K562 (cell line): ENCODE data around the gene RBX1. TPM values are rescaled to one million over a fixed set of nuclear protein-coding genes. Genes with fewer than 3 reads are reported as not detected.

Experiments
- ATAC-seq: fragments of 200-7000 bp; cut with Tn5 transposase; 3 replicates; pipeline ENCODE4 v1.9.1; 2020; ENCODE audit warnings: moderate library complexity
- BruUV-seq: library from RNA; stranded (reverse); fragments of 400-500 nt; replicated peaks from 2 replicates; lab custom pipeline; 2021; lab: Mats Ljungman, UMichigan
- CTCF ChIA-PET: fragments of 300-600 bp; formaldehyde crosslinking; extraction: SDS; loops from one replicate; lab custom pipeline; 2021; ENCODE audit warnings: low intra/inter-chr PET ratio; lab: Yijun Ruan, JAX
- POLR2A ChIA-PET: fragments of 300-600, 350-650 bp; sonication (Branson Sonifier 250); formaldehyde crosslinking; extraction: SDS; loops from one replicate; lab custom pipeline; 2021; ENCODE audit warnings: antibody characterized with exemption, inconsistent platforms; lab: Yijun Ruan, JAX
- DNase-seq, 4 experiments: peaks; one replicate each; pipeline versions ENCODE4 v3.0.0 to v3.0.0-alpha.2; 2011 to 2018; ENCODE audit warnings: low spot score in 3 of 4, mixed read lengths in 3 of 4; ENCODE audit errors: extremely low read depth in 1 of 4
- FAIRE-seq: peaks from 2 replicates; lab custom pipeline; 2011; peaks lifted over from hg19 to GRCh38; lab: Jason Lieb, UNC
- H2AFZ ChIP-seq: 2 replicates; pipeline ENCODE4 v1.6.0; 2011; ENCODE audit warnings: low read depth, low read length, control low read depth, inconsistent platforms
- H3K27ac ChIP-seq: fragments of 200-600 bp; 3 replicates; pipeline ENCODE4 v1.8.0; 2011; ENCODE audit warnings: low read depth, mild to moderate bottlenecking, control low read depth, inconsistent platforms, low read length, moderate library complexity, mixed read lengths; ENCODE audit errors: extremely low read depth
- H3K27me3 ChIP-seq, 2 experiments: fragments of 300-600 bp in 1 of 2; 2 replicates in 1 of 2; 3 replicates in 1 of 2; pipeline versions ENCODE4 v1.6.0 to v1.8.0; 2011; ENCODE audit warnings: inconsistent platforms in 2 of 2, low read length in 2 of 2, mild to moderate bottlenecking in 1 of 2, mixed read lengths in 1 of 2, moderate library complexity in 1 of 2; ENCODE audit not compliant: control insufficient read depth in 2 of 2, insufficient read depth in 2 of 2
- H3K36me3 ChIP-seq: fragments of 300-600 bp; 3 replicates; pipeline ENCODE4 v1.8.0; 2011; ENCODE audit warnings: mild to moderate bottlenecking, low read length, inconsistent platforms; ENCODE audit not compliant: control insufficient read depth, insufficient read depth
- H3K4me1 ChIP-seq, 2 experiments: fragments of 200-600 bp in 1 of 2; replicated peaks in 1 of 2; 2 replicates in 1 of 2; 3 replicates in 1 of 2; pipeline versions ENCODE4 v1.5.1 to v1.8.0; 2011; ENCODE audit warnings: inconsistent platforms in 2 of 2, low read length in 2 of 2, mild to moderate bottlenecking in 1 of 2, mixed read lengths in 1 of 2, moderate library complexity in 1 of 2; ENCODE audit not compliant: control insufficient read depth in 2 of 2, insufficient read depth in 2 of 2
- H3K4me2 ChIP-seq: 2 replicates; pipeline ENCODE4 v1.6.1; 2011; ENCODE audit warnings: low read length, control low read depth, inconsistent platforms, mixed read lengths; ENCODE audit not compliant: insufficient read depth
- H3K4me3 ChIP-seq: fragments of 200-600 bp; sonication (generic), shearing (Covaris generic); 2 replicates; pipeline ENCODE4 v1.5.1; 2016; ENCODE audit warnings: control low read depth, inconsistent platforms
- H3K79me2 ChIP-seq: fragments of 200-600 bp; 3 replicates; pipeline ENCODE4 v1.8.0; 2011; ENCODE audit warnings: low read length, inconsistent platforms; ENCODE audit not compliant: control insufficient read depth, insufficient read depth
- H3K9ac ChIP-seq, 2 experiments: 2 replicates each; pipeline versions ENCODE4 v1.6.0 to v1.6.1; 2011; ENCODE audit warnings: low read depth in 2 of 2, low read length in 2 of 2, control low read depth in 1 of 2, inconsistent platforms in 1 of 2, mild to moderate bottlenecking in 1 of 2, mixed read lengths in 1 of 2; ENCODE audit not compliant: insufficient read depth in 1 of 2
- H3K9me1 ChIP-seq: one replicate; pipeline ENCODE4 v1.6.0; 2011; ENCODE audit warnings: inconsistent platforms, mild to moderate bottlenecking, low read length, moderate library complexity; ENCODE audit not compliant: control insufficient read depth, insufficient read depth
- H3K9me3 ChIP-seq: replicated peaks from 2 replicates; pipeline ENCODE4 v1.5.1; 2011; ENCODE audit warnings: low read depth, low read length, inconsistent platforms; ENCODE audit not compliant: control insufficient read depth, insufficient read depth
- H4K20me1 ChIP-seq: replicated peaks from 2 replicates; pipeline ENCODE4 v1.6.1; 2011; ENCODE audit warnings: low read length, inconsistent platforms, mixed read lengths; ENCODE audit not compliant: control insufficient read depth, insufficient read depth
- ASH1L ChIP-seq: fragments of 450-650 bp; IDR thresholded peaks from 2 replicates; pipeline ENCODE4 v1.6.1; 2018; ENCODE audit warnings: borderline replicate concordance, mild to moderate bottlenecking, low read depth; ENCODE audit not compliant: partially characterized antibody
- FIP1L1 ChIP-seq: fragments of 200-400 bp; formaldehyde crosslinking; IDR thresholded peaks from 2 replicates; pipeline ENCODE4 v1.6.1; 2018; ENCODE audit warnings: mild to moderate bottlenecking, low read depth, low read length; ENCODE audit not compliant: poor library complexity, severe bottlenecking
- NFE2L1 ChIP-seq: fragments of 450-650 bp; IDR thresholded peaks from 2 replicates; pipeline ENCODE4 v1.6.1; 2016; ENCODE audit warnings: missing genetic modification characterization, low read depth, mild to moderate bottlenecking, missing compliant biosample characterization, moderate library complexity, borderline replicate concordance
- POLR2AphosphoS2 ChIP-seq: IDR thresholded peaks from 2 replicates; pipeline ENCODE4 v1.6.1; 2012; ENCODE audit warnings: low read length, improper control_type of control experiment
- SMARCB1 ChIP-seq: IDR thresholded peaks from 2 replicates; pipeline ENCODE4 v1.6.1; 2011; ENCODE audit warnings: improper control_type of control experiment, low read depth; ENCODE audit not compliant: insufficient read length
- TEAD4 ChIP-seq, 2 experiments: sonication (generic) in 1 of 2; formaldehyde crosslinking in 1 of 2; IDR thresholded peaks; 2 replicates each; pipeline versions ENCODE4 v1.6.1 to v1.8.0; 2012 to 2022; ENCODE audit warnings: borderline replicate concordance in 1 of 2, inconsistent platforms in 1 of 2, low read length in 1 of 2, mild to moderate bottlenecking in 1 of 2, missing genetic modification reagents in 1 of 2
- WGBS: fragments of 100-300 bp; shearing (Covaris generic); methylation state at CpG from one replicate; pipeline ENCODE4 v1.1.6; 2016; ENCODE audit warnings: low coverage, mixed read lengths; ENCODE audit not compliant: insufficient coverage; ENCODE audit errors: missing lambda C conversion rate; 5-methylcytosine and 5-hydroxymethylcytosine counted together
- in situ Hi-C: fragments of 300-500 bp; cut with MboI; formaldehyde crosslinking; loops from 4 replicates; pipeline ENCODE4 v1.15.0; 2018; ENCODE audit warnings: inconsistent platforms, mixed read lengths
- intact Hi-C: fragments of 100-400 bp; cut with micrococcal nuclease; formaldehyde crosslinking; loops from 2 replicates; pipeline ENCODE4 v1.14.2; 2022
- polyA plus RNA-seq, 8 experiments: library from polyadenylated mRNA; depleted of rRNA in 4 of 8; stranded (reverse) in 5 of 8; unstranded in 3 of 8; fragments of >200 nt; fragmentation: Nextera tagmentation in 2 of 8; fragmentation: Illumina TruSeq in 1 of 8; extraction: Ambion mirVana in 2 of 8; extraction: Trizol in 1 of 8; gene quantifications; 2 replicates each; pipeline versions ENCODE4 v1.2.1 to v1.2.3, GENCODE V29; 2011 to 2014; ENCODE audit warnings: inconsistent platforms in 1 of 8, missing spikeins in 1 of 8
- total RNA-seq, 7 experiments: library from RNA; depleted of rRNA in 6 of 7; stranded (reverse); fragments of >200 nt in 6 of 7; fragmentation: Illumina TruSeq in 2 of 7; extraction: Trizol in 2 of 7; gene quantifications; 2 replicates each; pipeline versions ENCODE4 v1.2.1 to v1.2.3, GENCODE V29; 2011 to 2021; ENCODE audit warnings: low replicate concordance in 1 of 7
- TF ChIP-seq, protein P1 (sequence below): fragments of 450-650 bp; IDR thresholded peaks from 2 replicates; pipeline ENCODE4 v1.6.1; 2016; ENCODE audit warnings: borderline replicate concordance
- TF ChIP-seq, protein P2 (sequence below), 2 experiments: fragments of 450-650 bp in 1 of 2; IDR thresholded peaks; 2 replicates each; pipeline ENCODE4 v1.6.1; 2011 to 2017; ENCODE audit warnings: low read depth in 2 of 2, antibody characterized with exemption in 1 of 2, borderline replicate concordance in 1 of 2, low read length in 1 of 2, mild to moderate bottlenecking in 1 of 2, mixed read lengths in 1 of 2; ENCODE audit not compliant: control insufficient read depth in 1 of 2
- TF ChIP-seq, protein P3 (sequence below), 2 experiments: fragments of 450-650 bp; IDR thresholded peaks; 2 replicates each; pipeline ENCODE4 v1.6.1; 2018; ENCODE audit warnings: mild to moderate bottlenecking in 2 of 2, low read depth in 1 of 2; ENCODE audit not compliant: partially characterized antibody in 2 of 2

RBX1 gene
- total and polyA plus RNA-seq, 9 of the 15 experiments (the other 6 are each of a cell fraction or from before 2014, with no cell fraction given), result 44.0 to 259 (median 67.9) TPM

DNA sequence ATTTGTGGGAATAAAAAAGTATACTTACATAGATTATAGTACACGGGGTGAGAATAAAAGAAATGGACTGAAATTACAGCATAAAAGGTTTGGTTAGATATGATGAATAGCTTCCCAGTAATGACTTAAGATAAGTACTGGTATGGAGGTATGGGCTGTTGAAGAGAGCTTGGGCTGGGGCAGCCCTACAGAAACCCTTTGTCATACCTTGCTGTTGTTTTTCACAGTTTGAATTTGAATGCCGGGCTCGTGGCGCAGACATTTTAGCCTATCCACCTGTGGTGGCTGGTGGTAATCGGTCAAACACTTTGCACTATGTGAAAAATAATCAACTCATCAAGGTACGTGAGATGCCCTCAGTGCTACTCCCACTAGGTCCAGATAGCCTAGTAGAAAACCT, 42.3 kb upstream of the RBX1 start (continued):
- no peak for TF ChIP-seq TEAD4 (IDR thresholded peaks at IDR 0.05; ENCODE audit: low read length)
- TF ChIP-seq TEAD4 (CRISPR knock-in tag; IDR thresholded peaks at IDR 0.05; ENCODE audit: borderline replicate concordance), result no peak

DNA sequence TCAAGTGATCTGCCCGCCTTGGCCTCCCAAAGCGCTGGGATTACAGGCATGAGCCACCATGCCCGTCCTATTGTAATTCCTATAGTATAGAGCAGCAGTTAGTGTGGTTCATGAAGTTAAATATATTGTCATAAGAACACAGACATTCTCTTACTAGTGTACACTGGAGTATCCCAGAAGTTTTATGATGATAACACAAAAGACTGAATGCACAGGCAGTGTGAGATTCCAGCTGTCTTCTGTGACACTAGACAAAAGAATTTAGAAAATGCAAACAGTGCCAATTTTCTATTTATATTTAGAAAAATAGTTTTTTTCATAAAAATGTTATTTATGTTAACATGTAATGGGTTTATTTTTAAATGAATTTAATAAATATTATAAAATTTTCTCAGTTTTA, 39.4 kb upstream of the RBX1 start:
- no peak for ATAC-seq
- ChIA-PET CTCF (no interaction called here), POLR2A (interaction anchor here (0.7 kb wide), 1 partner anchor 21 kb away, joined by 3 read pairs; no protein-coding TSS in a partner anchor)
- no peaks in the 10 kb centered on the region for H3K9me1 ChIP-seq
- no peaks in the 10 kb centered on the region for H3K9me3 ChIP-seq
- intact Hi-C loops (no loop called here), in situ Hi-C loops (no loop called here)
- no peaks in the 10 kb centered on the region for H4K20me1 ChIP-seq
- 63% methylated on average over 2 of the region's 3 CpGs for WGBS
- no peak for FAIRE-seq
- H3K4me3 ChIP-seq, result no peak overlapping the region
- DNase-seq, result no peak
- H2AFZ ChIP-seq, result no peak overlapping the region
- no peaks in the 10 kb centered on the region for H3K27me3 ChIP-seq
- no TSS peak for BruUV-seq
- peaks cover 7% of the 10 kb centered on the region; the same call in 1 of the 3 replicates for H3K36me3 ChIP-seq
- no peak overlapping the region for H3K9ac ChIP-seq
- no peaks in the 10 kb centered on the region for H3K79me2 ChIP-seq
- no peak overlapping the region for H3K4me2 ChIP-seq
- H3K4me1 ChIP-seq, result no peaks in the 10 kb centered on the region
- no peak overlapping the region for H3K27ac ChIP-seq
- TF ChIP-seq POLR2AphosphoS2 (no peak), ASH1L (no peak), FIP1L1 (no peak), NFE2L1 (tag) (no peak), SMARCB1 (no peak)
- TF ChIP-seq, protein P1, sequence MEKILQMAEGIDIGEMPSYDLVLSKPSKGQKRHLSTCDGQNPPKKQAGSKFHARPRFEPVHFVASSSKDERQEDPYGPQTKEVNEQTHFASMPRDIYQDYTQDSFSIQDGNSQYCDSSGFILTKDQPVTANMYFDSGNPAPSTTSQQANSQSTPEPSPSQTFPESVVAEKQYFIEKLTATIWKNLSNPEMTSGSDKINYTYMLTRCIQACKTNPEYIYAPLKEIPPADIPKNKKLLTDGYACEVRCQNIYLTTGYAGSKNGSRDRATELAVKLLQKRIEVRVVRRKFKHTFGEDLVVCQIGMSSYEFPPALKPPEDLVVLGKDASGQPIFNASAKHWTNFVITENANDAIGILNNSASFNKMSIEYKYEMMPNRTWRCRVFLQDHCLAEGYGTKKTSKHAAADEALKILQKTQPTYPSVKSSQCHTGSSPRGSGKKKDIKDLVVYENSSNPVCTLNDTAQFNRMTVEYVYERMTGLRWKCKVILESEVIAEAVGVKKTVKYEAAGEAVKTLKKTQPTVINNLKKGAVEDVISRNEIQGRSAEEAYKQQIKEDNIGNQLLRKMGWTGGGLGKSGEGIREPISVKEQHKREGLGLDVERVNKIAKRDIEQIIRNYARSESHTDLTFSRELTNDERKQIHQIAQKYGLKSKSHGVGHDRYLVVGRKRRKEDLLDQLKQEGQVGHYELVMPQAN, result no peak
- TF ChIP-seq, protein P2, sequence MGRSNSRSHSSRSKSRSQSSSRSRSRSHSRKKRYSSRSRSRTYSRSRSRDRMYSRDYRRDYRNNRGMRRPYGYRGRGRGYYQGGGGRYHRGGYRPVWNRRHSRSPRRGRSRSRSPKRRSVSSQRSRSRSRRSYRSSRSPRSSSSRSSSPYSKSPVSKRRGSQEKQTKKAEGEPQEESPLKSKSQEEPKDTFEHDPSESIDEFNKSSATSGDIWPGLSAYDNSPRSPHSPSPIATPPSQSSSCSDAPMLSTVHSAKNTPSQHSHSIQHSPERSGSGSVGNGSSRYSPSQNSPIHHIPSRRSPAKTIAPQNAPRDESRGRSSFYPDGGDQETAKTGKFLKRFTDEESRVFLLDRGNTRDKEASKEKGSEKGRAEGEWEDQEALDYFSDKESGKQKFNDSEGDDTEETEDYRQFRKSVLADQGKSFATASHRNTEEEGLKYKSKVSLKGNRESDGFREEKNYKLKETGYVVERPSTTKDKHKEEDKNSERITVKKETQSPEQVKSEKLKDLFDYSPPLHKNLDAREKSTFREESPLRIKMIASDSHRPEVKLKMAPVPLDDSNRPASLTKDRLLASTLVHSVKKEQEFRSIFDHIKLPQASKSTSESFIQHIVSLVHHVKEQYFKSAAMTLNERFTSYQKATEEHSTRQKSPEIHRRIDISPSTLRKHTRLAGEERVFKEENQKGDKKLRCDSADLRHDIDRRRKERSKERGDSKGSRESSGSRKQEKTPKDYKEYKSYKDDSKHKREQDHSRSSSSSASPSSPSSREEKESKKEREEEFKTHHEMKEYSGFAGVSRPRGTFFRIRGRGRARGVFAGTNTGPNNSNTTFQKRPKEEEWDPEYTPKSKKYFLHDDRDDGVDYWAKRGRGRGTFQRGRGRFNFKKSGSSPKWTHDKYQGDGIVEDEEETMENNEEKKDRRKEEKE (IDR thresholded peaks at IDR 0.05; ENCODE audit: borderline replicate concordance in 1 of 2, control insufficient read depth in 1 of 2, low read depth in 2 of 2, low read length in 1 of 2), result no peak
- TF ChIP-seq, protein P3, sequence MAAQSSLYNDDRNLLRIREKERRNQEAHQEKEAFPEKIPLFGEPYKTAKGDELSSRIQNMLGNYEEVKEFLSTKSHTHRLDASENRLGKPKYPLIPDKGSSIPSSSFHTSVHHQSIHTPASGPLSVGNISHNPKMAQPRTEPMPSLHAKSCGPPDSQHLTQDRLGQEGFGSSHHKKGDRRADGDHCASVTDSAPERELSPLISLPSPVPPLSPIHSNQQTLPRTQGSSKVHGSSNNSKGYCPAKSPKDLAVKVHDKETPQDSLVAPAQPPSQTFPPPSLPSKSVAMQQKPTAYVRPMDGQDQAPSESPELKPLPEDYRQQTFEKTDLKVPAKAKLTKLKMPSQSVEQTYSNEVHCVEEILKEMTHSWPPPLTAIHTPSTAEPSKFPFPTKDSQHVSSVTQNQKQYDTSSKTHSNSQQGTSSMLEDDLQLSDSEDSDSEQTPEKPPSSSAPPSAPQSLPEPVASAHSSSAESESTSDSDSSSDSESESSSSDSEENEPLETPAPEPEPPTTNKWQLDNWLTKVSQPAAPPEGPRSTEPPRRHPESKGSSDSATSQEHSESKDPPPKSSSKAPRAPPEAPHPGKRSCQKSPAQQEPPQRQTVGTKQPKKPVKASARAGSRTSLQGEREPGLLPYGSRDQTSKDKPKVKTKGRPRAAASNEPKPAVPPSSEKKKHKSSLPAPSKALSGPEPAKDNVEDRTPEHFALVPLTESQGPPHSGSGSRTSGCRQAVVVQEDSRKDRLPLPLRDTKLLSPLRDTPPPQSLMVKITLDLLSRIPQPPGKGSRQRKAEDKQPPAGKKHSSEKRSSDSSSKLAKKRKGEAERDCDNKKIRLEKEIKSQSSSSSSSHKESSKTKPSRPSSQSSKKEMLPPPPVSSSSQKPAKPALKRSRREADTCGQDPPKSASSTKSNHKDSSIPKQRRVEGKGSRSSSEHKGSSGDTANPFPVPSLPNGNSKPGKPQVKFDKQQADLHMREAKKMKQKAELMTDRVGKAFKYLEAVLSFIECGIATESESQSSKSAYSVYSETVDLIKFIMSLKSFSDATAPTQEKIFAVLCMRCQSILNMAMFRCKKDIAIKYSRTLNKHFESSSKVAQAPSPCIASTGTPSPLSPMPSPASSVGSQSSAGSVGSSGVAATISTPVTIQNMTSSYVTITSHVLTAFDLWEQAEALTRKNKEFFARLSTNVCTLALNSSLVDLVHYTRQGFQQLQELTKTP (IDR thresholded peaks at IDR 0.05; ENCODE audit: low read depth in 1 of 2, partially characterized antibody in 2 of 2), result no peak
